ENCODE data around the gene GNAQ. TPM values are rescaled to one million over a fixed set of nuclear protein-coding genes. Genes with fewer than 3 reads are reported as not detected.

The GNAQ gene
- total RNA-seq, 1 experiment from 2014 or later = 0.51 TPM

DNA sequence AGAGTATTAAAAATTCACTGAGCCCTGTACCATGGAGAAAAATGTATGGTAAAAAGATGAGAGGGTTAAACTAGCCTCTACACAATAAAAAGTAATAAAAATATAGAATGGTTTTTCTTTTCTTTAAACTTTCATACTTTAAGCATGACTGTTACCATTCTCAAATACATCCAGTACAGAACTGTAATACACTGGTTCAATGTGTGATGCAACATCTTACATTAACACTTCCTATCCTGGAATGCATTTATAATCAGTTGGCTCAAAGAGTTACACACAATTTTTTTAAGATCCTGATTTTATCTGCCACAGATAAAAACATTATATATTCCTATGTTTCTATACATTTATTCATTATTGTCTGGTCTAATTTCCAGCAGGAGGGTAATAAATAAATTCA, 4.7 kb downstream of the GNAQ start:
- CTCF ChIA-PET = no interaction called here
- no TSS peak for BruUV-seq (replicated peaks)
- POLR2A ChIA-PET (ENCODE audit: unreplicated experiment) = no interaction called here

DNA sequence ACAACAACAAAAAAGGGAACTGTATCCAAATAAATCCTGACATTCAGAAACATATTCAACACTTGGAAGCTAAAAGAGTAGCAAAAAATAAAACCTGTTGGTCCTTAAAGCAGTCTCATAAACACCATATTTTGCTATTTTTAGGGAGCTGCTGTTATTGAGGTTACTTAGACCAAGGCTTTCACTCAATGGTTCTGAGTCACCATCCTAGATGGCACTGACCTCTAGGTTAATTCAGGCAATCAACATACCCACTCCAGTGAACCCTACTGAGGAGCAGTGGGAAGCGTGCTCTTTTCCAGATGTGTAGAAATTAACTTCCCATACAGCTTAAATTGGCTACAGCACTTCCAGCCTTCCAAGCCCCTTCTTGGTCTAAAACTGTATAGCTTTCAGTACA, 5.2 kb downstream of the GNAQ start:
- no peaks in the 10 kb centered on the region for H3K36me3 ChIP-seq (ENCODE audit: low read depth, low read length)
- peaks cover 12% of the 10 kb centered on the region for H3K79me2 ChIP-seq (ENCODE audit: low read length)
- H3K9ac ChIP-seq (ENCODE audit: low read length) = no peak overlapping the region
- H4K20me1 ChIP-seq (ENCODE audit: low read length) = no peaks in the 10 kb centered on the region
- CTCF ChIA-PET = no interaction called here
- no peak overlapping the region for H3K4me2 ChIP-seq (ENCODE audit: low read length)
- POLR2A ChIA-PET (ENCODE audit: unreplicated experiment) = no interaction called here
- no peaks in the 10 kb centered on the region for H3K9me3 ChIP-seq (ENCODE audit: low read length)
- H3K4me1 ChIP-seq (ENCODE audit: insufficient read depth, low read length) = no peaks in the 10 kb centered on the region
- intact Hi-C loops (cut with micrococcal nuclease) = no loop called here
- H3K9me2 ChIP-seq (replicated peaks; ENCODE audit: low read length) = no peaks in the 10 kb centered on the region
- TF ChIP-seq CTCF (conservative IDR thresholded peaks at IDR 0.05; ENCODE audit: low read depth, low read length) (no peak), EZH2phosphoT487 (IDR thresholded peaks at IDR 0.05; ENCODE audit: borderline replicate concordance, low read length) (no peak), EZH2 (IDR thresholded peaks at IDR 0.05; ENCODE audit: low read length, unreplicated experiment) (no peak)
- no peak overlapping the region for H3K27ac ChIP-seq (ENCODE audit: low read length)
- no peak for ATAC-seq
- no peaks in the 10 kb centered on the region for H3F3A ChIP-seq (ENCODE audit: low read length, unreplicated experiment)
- peaks cover 5% of the 10 kb centered on the region; the same call in 1 of the 2 replicates for H3K27me3 ChIP-seq (ENCODE audit: low read length)
- DNase-seq = no peak
- no peak overlapping the region for H3K4me3 ChIP-seq (ENCODE audit: low read length)
- no TSS peak for BruUV-seq (replicated peaks)
- no peak overlapping the region for H2AFZ ChIP-seq (ENCODE audit: low read length)

More for the DNA sequence above, 4.7 kb downstream of the GNAQ start:
- H3K27ac ChIP-seq (ENCODE audit: low read length) = no peak overlapping the region
- DNase-seq = no peak
- no peak overlapping the region for H3K4me3 ChIP-seq (ENCODE audit: low read length)
- TF ChIP-seq EZH2phosphoT487 (IDR thresholded peaks at IDR 0.05; ENCODE audit: borderline replicate concordance, low read length) (no peak), EZH2 (IDR thresholded peaks at IDR 0.05; ENCODE audit: low read length, unreplicated experiment) (no peak), CTCF (conservative IDR thresholded peaks at IDR 0.05; ENCODE audit: low read depth, low read length) (no peak)
- H2AFZ ChIP-seq (ENCODE audit: low read length) = no peak overlapping the region
- no peaks in the 10 kb centered on the region for H4K20me1 ChIP-seq (ENCODE audit: low read length)
- intact Hi-C loops (cut with micrococcal nuclease) = no loop called here
- H3K4me2 ChIP-seq (ENCODE audit: low read length) = no peak overlapping the region
- H3K9me3 ChIP-seq (ENCODE audit: low read length) = no peaks in the 10 kb centered on the region
- H3K9me2 ChIP-seq (replicated peaks; ENCODE audit: low read length) = no peaks in the 10 kb centered on the region
- H3K27me3 ChIP-seq (ENCODE audit: low read length) = peaks cover 5% of the 10 kb centered on the region; the same call in 1 of the 2 replicates
- peaks cover 12% of the 10 kb centered on the region for H3K79me2 ChIP-seq (ENCODE audit: low read length)
- no peak for ATAC-seq
- H3K9ac ChIP-seq (ENCODE audit: low read length) = no peak overlapping the region
- no peaks in the 10 kb centered on the region for H3F3A ChIP-seq (ENCODE audit: low read length, unreplicated experiment)
- no peaks in the 10 kb centered on the region for H3K4me1 ChIP-seq (ENCODE audit: insufficient read depth, low read length)
- H3K36me3 ChIP-seq (ENCODE audit: low read depth, low read length) = no peaks in the 10 kb centered on the region

- Histone ChIP-seq H3K4me1 (ENCODE audit: insufficient read depth, low read length) (no peaks in the 10 kb centered on the region), H3F3A (ENCODE audit: low read length, unreplicated experiment) (no peaks in the 10 kb centered on the region), H3K4me2 (ENCODE audit: low read length) (no peak overlapping the region), H2AFZ (ENCODE audit: low read length) (no peak overlapping the region), H3K27ac (ENCODE audit: low read length) (no peak overlapping the region), H3K9me2 (replicated peaks; ENCODE audit: low read length) (no peaks in the 10 kb centered on the region), H3K79me2 (ENCODE audit: low read length) (peaks cover 4% of the 10 kb centered on the region), H3K27me3 (ENCODE audit: low read length) (peaks cover 5% of the 10 kb centered on the region; the same call in 1 of the 2 replicates), H3K9ac (ENCODE audit: low read length) (no peak overlapping the region), H3K36me3 (ENCODE audit: low read depth, low read length) (no peaks in the 10 kb centered on the region), H3K4me3 (ENCODE audit: low read length) (no peak overlapping the region), H3K9me3 (ENCODE audit: low read length) (no peaks in the 10 kb centered on the region), H4K20me1 (ENCODE audit: low read length) (no peaks in the 10 kb centered on the region)
- intact Hi-C loops (cut with micrococcal nuclease) = no loop called here
- CTCF ChIA-PET = no interaction called here
- no TSS peak for BruUV-seq (replicated peaks)
- TF ChIP-seq EZH2 (IDR thresholded peaks at IDR 0.05; ENCODE audit: low read length, unreplicated experiment) = no peak
- no peak for TF ChIP-seq CTCF (conservative IDR thresholded peaks at IDR 0.05; ENCODE audit: low read depth, low read length)
- no peak for TF ChIP-seq EZH2phosphoT487 (IDR thresholded peaks at IDR 0.05; ENCODE audit: borderline replicate concordance, low read length)
- no peak for ATAC-seq
- DNase-seq = no peak
- POLR2A ChIA-PET (ENCODE audit: unreplicated experiment) = no interaction called here
Measured at GRCh38 chr9:78025186-78025585, 6.4 kb downstream of the GNAQ start.
